H9 (cell line): ENCODE results near the gene PFN1. TPM values are rescaled to one million over a fixed set of nuclear protein-coding genes. Genes with fewer than 3 reads are reported as not detected.
A peak's percentile ranks its signal among the peaks of the same experiment; 100 is the strongest.

Experiments used
- DNase-seq: peaks from one replicate; pipeline ENCODE4 v3.0.0-alpha.2; 2017
- H2AFZ ChIP-seq: one replicate; pipeline ENCODE4 v1.6.1; 2013; ENCODE audit warnings: mild to moderate bottlenecking, low read length, control low read depth, moderate library complexity
- H2AK5ac ChIP-seq: 2 replicates; pipeline ENCODE4 v1.6.1; 2013; ENCODE audit warnings: low read length, control low read depth, mixed read lengths; ENCODE audit not compliant: insufficient read length
- H2BK120ac ChIP-seq: one replicate; pipeline ENCODE4 v1.6.1; 2013; ENCODE audit warnings: low read depth, mild to moderate bottlenecking, low read length, control low read depth, inconsistent platforms; ENCODE audit not compliant: poor library complexity, severe bottlenecking
- H2BK12ac ChIP-seq: 2 replicates; pipeline ENCODE4 v1.6.1; 2013; ENCODE audit warnings: low read length, control low read depth, mixed read lengths, low read depth; ENCODE audit not compliant: insufficient read length
- H2BK15ac ChIP-seq: 2 replicates; pipeline ENCODE4 v1.6.1; 2013; ENCODE audit warnings: low read depth, low read length, control low read depth
- H2BK20ac ChIP-seq: one replicate; pipeline ENCODE4 v1.6.1; 2013; ENCODE audit warnings: low read depth, mild to moderate bottlenecking, low read length, control low read depth, inconsistent platforms; ENCODE audit not compliant: poor library complexity, severe bottlenecking
- H2BK5ac ChIP-seq: 2 replicates; pipeline ENCODE4 v1.6.1; 2013; ENCODE audit warnings: low read length, control low read depth, mixed read lengths; ENCODE audit not compliant: insufficient read length
- H3K14ac ChIP-seq: 2 replicates; pipeline ENCODE4 v1.6.1; 2013; ENCODE audit warnings: low read length, control low read depth; ENCODE audit not compliant: insufficient read depth
- H3K18ac ChIP-seq: 2 replicates; pipeline ENCODE4 v1.6.1; 2013; ENCODE audit warnings: low read depth, mild to moderate bottlenecking, mixed read lengths, low read length, control low read depth; ENCODE audit not compliant: insufficient read length
- H3K23ac ChIP-seq: 2 replicates; pipeline ENCODE4 v1.6.1; 2013; ENCODE audit warnings: low read length, control low read depth, mixed read lengths, low read depth; ENCODE audit not compliant: insufficient read length
- H3K23me2 ChIP-seq: 2 replicates; pipeline ENCODE4 v1.6.1; 2013; ENCODE audit warnings: low read depth, mild to moderate bottlenecking, mixed read lengths, low read length, control low read depth; ENCODE audit not compliant: insufficient read length, poor library complexity, severe bottlenecking
- H3K27ac ChIP-seq: 2 replicates; pipeline ENCODE4 v1.5.1; 2013; ENCODE audit warnings: low read length, control low read depth, mixed read lengths, low read depth; ENCODE audit not compliant: insufficient read length
- H3K27me3 ChIP-seq: 2 replicates; pipeline ENCODE4 v1.6.1; 2013; ENCODE audit warnings: low read length, control low read depth, inconsistent platforms; ENCODE audit not compliant: insufficient read depth
- H3K4ac ChIP-seq: 2 replicates; pipeline ENCODE4 v1.6.1; 2013; ENCODE audit warnings: low read depth, mild to moderate bottlenecking, control low read depth, inconsistent platforms, low read length, moderate library complexity
- H3K4me1 ChIP-seq: 2 replicates; pipeline ENCODE4 v1.6.1; 2013; ENCODE audit warnings: low read length, control low read depth, inconsistent platforms; ENCODE audit not compliant: insufficient read depth
- H3K4me2 ChIP-seq: 2 replicates; pipeline ENCODE4 v1.6.1; 2013; ENCODE audit warnings: low read length, control low read depth, mixed read lengths; ENCODE audit not compliant: insufficient read length, insufficient read depth
- H3K56ac ChIP-seq: 2 replicates; pipeline ENCODE4 v1.6.1; 2013; ENCODE audit warnings: low read depth, mild to moderate bottlenecking, mixed read lengths, low read length, control low read depth; ENCODE audit not compliant: insufficient read length
- H3K79me1 ChIP-seq: 2 replicates; pipeline ENCODE4 v1.6.1; 2013; ENCODE audit warnings: low read depth, mild to moderate bottlenecking, moderate library complexity, low read length, control low read depth, inconsistent platforms; ENCODE audit not compliant: insufficient read depth, poor library complexity, severe bottlenecking
- H3K79me2 ChIP-seq: 2 replicates; pipeline ENCODE4 v1.6.1; 2013; ENCODE audit warnings: low read length, control low read depth, inconsistent platforms; ENCODE audit not compliant: insufficient read depth
- H3K9ac ChIP-seq: 2 replicates; pipeline ENCODE4 v1.6.1; 2013; ENCODE audit warnings: low read length, control low read depth, mixed read lengths; ENCODE audit not compliant: insufficient read length; ENCODE audit errors: extremely low read depth
- H3K9me3 ChIP-seq: one replicate; pipeline ENCODE4 v1.6.1; 2013; ENCODE audit warnings: low read depth, low read length, inconsistent platforms; ENCODE audit not compliant: control insufficient read depth
- H3T11ph ChIP-seq: one replicate; pipeline ENCODE4 v1.6.1; 2013; ENCODE audit warnings: mild to moderate bottlenecking, low read length, control low read depth, inconsistent platforms
- H4K20me1 ChIP-seq: one replicate; pipeline ENCODE4 v1.6.1; 2013; ENCODE audit not compliant: control insufficient read depth, insufficient read length, insufficient read depth
- H4K5ac ChIP-seq: 2 replicates; pipeline ENCODE4 v1.6.1; 2013; ENCODE audit warnings: low read depth, mild to moderate bottlenecking, mixed read lengths, low read length, control low read depth; ENCODE audit not compliant: insufficient read length
- H4K8ac ChIP-seq: replicated peaks from 2 replicates; pipeline ENCODE4 v1.6.1; 2013; ENCODE audit warnings: low read length, control low read depth, mixed read lengths, low read depth; ENCODE audit not compliant: insufficient read length
- H4K91ac ChIP-seq: 2 replicates; pipeline ENCODE4 v1.6.1; 2013; ENCODE audit warnings: low read depth, mild to moderate bottlenecking, moderate library complexity, mixed read lengths, low read length, control low read depth; ENCODE audit not compliant: insufficient read length
- H3K27ac Mint-ChIP-seq, 3 experiments: 2 replicates in 2 of 3; 3 replicates in 1 of 3; pipeline ENCODE4 v1.8.0; 2020 to 2021; ENCODE audit warnings: mixed read lengths in 3 of 3, mild to moderate bottlenecking in 1 of 3, moderate library complexity in 1 of 3
- H3K27me3 Mint-ChIP-seq: 2 replicates; pipeline ENCODE4 v1.8.0; 2021; ENCODE audit warnings: low read depth, mild to moderate bottlenecking, moderate library complexity, mixed read lengths
- H3K36me3 Mint-ChIP-seq, 3 experiments: 2 replicates in 2 of 3; 3 replicates in 1 of 3; pipeline ENCODE4 v1.8.0; 2020 to 2021; ENCODE audit warnings: low read depth in 3 of 3, mixed read lengths in 3 of 3; ENCODE audit not compliant: insufficient read depth in 1 of 3
- H3K4me1 Mint-ChIP-seq, 2 experiments: 2 replicates each; pipeline ENCODE4 v1.8.0; 2020; ENCODE audit warnings: mixed read lengths in 2 of 2
- H3K4me3 Mint-ChIP-seq, 2 experiments: 2 replicates in 1 of 2; 3 replicates in 1 of 2; pipeline ENCODE4 v1.8.0; 2020 to 2021; ENCODE audit warnings: mild to moderate bottlenecking in 2 of 2, mixed read lengths in 2 of 2, moderate library complexity in 1 of 2
- H3K9me3 Mint-ChIP-seq, 2 experiments: 2 replicates in 1 of 2; 3 replicates in 1 of 2; pipeline ENCODE4 v1.8.0; 2020; ENCODE audit warnings: mild to moderate bottlenecking in 2 of 2, mixed read lengths in 2 of 2, moderate library complexity in 1 of 2
- CTCF ChIP-seq: fragments of 200-600 bp; sonication (generic); conservative IDR thresholded peaks from 3 replicates; pipeline ENCODE4 v1.8.0; 2021; ENCODE audit warnings: antibody characterized with exemption, mild to moderate bottlenecking
- WGBS: extraction: QIAGEN DNeasy Blood & Tissue Kit; methylation state at CpG from one replicate; pipeline ENCODE4 v1.1.7; 2013; ENCODE audit warnings: missing lambda C conversion rate, low lambda C conversion rate, mixed read lengths; ENCODE audit not compliant: insufficient read length; ENCODE audit errors: extremely low coverage; 5-methylcytosine and 5-hydroxymethylcytosine counted together
- total RNA-seq: library from RNA; stranded (reverse); gene quantifications from 2 replicates; pipeline ENCODE4 v1.2.1, GENCODE V29; 2021

Gene PFN1
- total RNA-seq, 1 experiment from 2014 or later = 1,149 TPM

DNA sequence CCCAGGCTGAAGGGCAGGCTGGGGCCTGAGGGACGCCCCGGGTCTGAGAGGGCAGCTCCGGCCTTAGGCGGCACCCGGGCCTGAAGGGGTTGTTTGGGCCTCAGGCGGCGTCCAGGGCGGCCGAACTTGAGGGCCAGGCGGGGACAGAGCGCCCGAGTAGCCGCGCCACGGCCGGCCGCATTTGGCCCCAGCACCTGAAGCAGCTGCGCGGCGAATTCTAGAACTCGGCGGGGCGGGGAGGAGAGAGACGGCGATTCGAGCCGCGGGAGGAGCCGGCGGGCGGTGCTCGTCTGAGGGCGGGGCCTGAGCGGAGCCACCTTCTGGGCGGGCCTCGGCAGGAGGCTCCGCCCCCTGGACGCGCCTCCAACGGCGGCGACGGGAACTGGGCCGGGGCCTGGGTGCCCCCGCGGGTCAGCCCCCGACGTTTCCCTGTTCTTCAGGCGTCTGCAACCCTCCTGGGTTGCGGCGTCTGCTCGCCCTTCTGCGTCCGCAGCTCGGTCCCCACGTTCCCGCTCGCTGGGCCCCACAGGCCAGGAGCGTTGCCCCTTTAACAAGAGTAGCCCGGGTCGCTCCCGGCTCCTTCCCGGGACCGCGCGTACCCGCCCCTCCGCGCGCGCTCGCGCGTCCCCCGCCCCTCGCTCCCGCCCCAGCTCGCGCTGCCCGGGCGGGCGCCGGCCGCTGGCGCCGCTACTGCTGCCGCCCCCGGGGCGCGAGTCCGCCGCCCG is 49.1 kb upstream of the PFN1 start, which contains the start of the genes INCA1 and KIF1C:
TSS of gene INCA1 (minus strand) at position 221 of the 725 bp plus-strand sequence. CDS start 3,085 bp downstream, outside the sequence.
TSS of gene KIF1C (plus strand) at position 649 of the 725 bp plus-strand sequence. CDS start 2,297 bp downstream, outside the sequence.
- no peak within 1 kb of the TSS for H2AFZ ChIP-seq

More for the DNA sequence above, 49.1 kb upstream of the PFN1 start, which contains the start of the genes INCA1 and KIF1C:
- Histone ChIP-seq H2BK12ac (no peak within 1 kb of the TSS), H2BK15ac (no peak within 1 kb of the TSS), H4K20me1 (no peaks in the 10 kb centered on the region), H3K18ac (peak within 1 kb of the TSS; percentile 87), H3K9me3 (no peaks in the 10 kb centered on the region), H3K27me3 (no peaks in the 10 kb centered on the region; the same call in 1 of the 2 replicates), H3K23me2 (peaks cover 14% of the 10 kb centered on the region), H4K91ac (no peak within 1 kb of the TSS), H3K79me1 (peaks cover 8% of the 10 kb centered on the region), H3K79me2 (peaks cover 4% of the 10 kb centered on the region; the same call in 1 of the 2 replicates), H4K8ac (no peak within 1 kb of the TSS), H3K56ac (no peak within 1 kb of the TSS), H3K27ac (no peak within 1 kb of the TSS), H3K4me2 (peak within 1 kb of the TSS; percentile 95), H2AK5ac (no peak within 1 kb of the TSS), H2BK5ac (no peak within 1 kb of the TSS), H3K4me1 (peaks cover 2% of the 10 kb centered on the region), H3K9ac (peak within 1 kb of the TSS; percentile 48), H3K14ac (peak within 1 kb of the TSS; percentile 83), H2BK120ac (no peak within 1 kb of the TSS), H3T11ph (no peak within 1 kb of the TSS), H3K4ac (no peak within 1 kb of the TSS), H4K5ac (no peak within 1 kb of the TSS), H2BK20ac (no peak within 1 kb of the TSS), H3K23ac (no peak within 1 kb of the TSS)
- WGBS = no CpG with 5 or more reads among the region's 93 CpGs
- Mint-ChIP-seq H3K4me1 (peaks cover 12 to 20% of the 10 kb centered on the region in 2 experiments), H3K9me3 (no peaks in the 10 kb centered on the region), H3K27me3 (peaks cover 29% of the 10 kb centered on the region), H3K27ac (peak within 1 kb of the TSS in 1 of 3 experiments; percentile 67; a peak in 2 of 7 replicates), H3K36me3 (peaks cover 14 to 21% (median 20%) of the 10 kb centered on the region in 3 experiments), H3K4me3 (peak within 1 kb of the TSS; percentile 88 to 92)
- no peak for TF ChIP-seq CTCF
- peak; percentile 95 for DNase-seq
